ENCODE data around the gene ARID1B.

Gene ARID1B

GRCh38 chr6:156846845-156847599, 69.8 kb downstream of the ARID1B start:
- no peak overlapping the region for H3K4me3 ChIP-seq (ENCODE audit: low read depth, low read length)
- no peaks in the 10 kb centered on the region for H3K27me3 ChIP-seq
- H3K9me3 ChIP-seq: no peaks in the 10 kb centered on the region
- TF ChIP-seq CTCF (IDR thresholded peaks at IDR 0.05; ENCODE audit: low read depth, low read length): no peak
- H3K4me1 ChIP-seq: peaks cover 31% of the 10 kb centered on the region
- DNase-seq: no peak
- no peaks in the 10 kb centered on the region for H3K36me3 ChIP-seq

- Histone ChIP-seq H3K36me3 (no peaks in the 10 kb centered on the region), H3K9me3 (no peaks in the 10 kb centered on the region), H3K4me1 (peaks cover 35% of the 10 kb centered on the region), H3K4me3 (ENCODE audit: low read depth, low read length) (peak overlapping the region; percentile 25), H3K27me3 (no peaks in the 10 kb centered on the region)
- TF ChIP-seq CTCF (IDR thresholded peaks at IDR 0.05; ENCODE audit: low read depth, low read length): no peak
- no peak for DNase-seq
These were observed 70.9 kb downstream of the ARID1B start for GRCh38 chr6:156848123-156848522.

GRCh38 chr6:156848533-156848932, 71.4 kb downstream of the ARID1B start:
- no peaks in the 10 kb centered on the region for H3K36me3 ChIP-seq
- H3K4me1 ChIP-seq: peaks cover 35% of the 10 kb centered on the region
- peak overlapping the region; percentile 25 for H3K4me3 ChIP-seq (ENCODE audit: low read depth, low read length)
- DNase-seq: peak; percentile 90
- H3K9me3 ChIP-seq: no peaks in the 10 kb centered on the region
- no peaks in the 10 kb centered on the region for H3K27me3 ChIP-seq
- no peak for TF ChIP-seq CTCF (IDR thresholded peaks at IDR 0.05; ENCODE audit: low read depth, low read length)

- DNase-seq: no peak
- Histone ChIP-seq H3K4me1 (peaks cover 35% of the 10 kb centered on the region), H3K9me3 (no peaks in the 10 kb centered on the region), H3K27me3 (no peaks in the 10 kb centered on the region), H3K4me3 (ENCODE audit: low read depth, low read length) (no peak overlapping the region), H3K36me3 (no peaks in the 10 kb centered on the region)
- TF ChIP-seq CTCF (IDR thresholded peaks at IDR 0.05; ENCODE audit: low read depth, low read length): no peak
These were observed 72.6 kb downstream of the ARID1B start for GRCh38 chr6:156849806-156850205.

GRCh38 chr6:156850353-156850752, 73.2 kb downstream of the ARID1B start:
- H3K4me1 ChIP-seq: peaks cover 35% of the 10 kb centered on the region
- H3K27me3 ChIP-seq: no peaks in the 10 kb centered on the region
- no peaks in the 10 kb centered on the region for H3K9me3 ChIP-seq
- TF ChIP-seq CTCF (IDR thresholded peaks at IDR 0.05; ENCODE audit: low read depth, low read length): no peak
- H3K4me3 ChIP-seq (ENCODE audit: low read depth, low read length): no peak overlapping the region
- no peaks in the 10 kb centered on the region for H3K36me3 ChIP-seq
- DNase-seq: no peak

GRCh38 chr6:156851454-156851921, 74.3 kb downstream of the ARID1B start:
- no peak for DNase-seq
- no peak for TF ChIP-seq CTCF (IDR thresholded peaks at IDR 0.05; ENCODE audit: low read depth, low read length)
- H3K27me3 ChIP-seq: no peaks in the 10 kb centered on the region
- no peaks in the 10 kb centered on the region for H3K36me3 ChIP-seq
- peaks cover 33% of the 10 kb centered on the region for H3K4me1 ChIP-seq
- H3K9me3 ChIP-seq: no peaks in the 10 kb centered on the region
- H3K4me3 ChIP-seq (ENCODE audit: low read depth, low read length): no peak overlapping the region
